A673 (cell line): ENCODE data around the gene TFG. TPM values are rescaled to one million over a fixed set of nuclear protein-coding genes. Genes with fewer than 3 reads are reported as not detected.

Experiments
- BruUV-seq: library from RNA; stranded (reverse); fragments of 400-500 nt; replicated peaks from 2 replicates; lab custom pipeline; 2021; lab: Mats Ljungman, UMichigan
- CTCF ChIA-PET: fragments of 300-600 bp; sonication (Branson Sonifier 250); formaldehyde crosslinking; loops from one replicate; lab custom pipeline; 2022; ENCODE audit warnings: antibody characterized with exemption; lab: Charles Lee
- POLR2A ChIA-PET: fragments of 300-600 bp; sonication (Branson Sonifier 250); formaldehyde crosslinking; loops from one replicate; lab custom pipeline; 2022; ENCODE audit warnings: antibody characterized with exemption; ENCODE audit not compliant: low non-redundant PET; lab: Charles Lee
- DNase-seq: peaks from one replicate; pipeline ENCODE4 v3.0.0-alpha.2; 2015; ENCODE audit warnings: low spot score
- H3K27ac ChIP-seq: fragments of 200-600 bp; sonication (generic); 2 replicates; pipeline ENCODE4 v1.5.1; 2016; ENCODE audit warnings: mixed run types, low read depth, mild to moderate bottlenecking, mixed read lengths, antibody characterized with exemption, low read length; ENCODE audit not compliant: poor library complexity, severe bottlenecking
- H3K27me3 ChIP-seq: fragments of 200-600 bp; sonication (generic); replicated peaks from 2 replicates; pipeline ENCODE4 v1.6.1; 2017; ENCODE audit warnings: mixed run types, low read depth, mild to moderate bottlenecking, mixed read lengths, antibody characterized with exemption, low read length; ENCODE audit not compliant: insufficient read depth, poor library complexity
- H3K36me3 ChIP-seq: fragments of 200-600 bp; sonication (generic); 2 replicates; pipeline ENCODE4 v1.6.1; 2016; ENCODE audit warnings: mixed run types, mild to moderate bottlenecking, mixed read lengths, antibody characterized with exemption, low read length; ENCODE audit not compliant: insufficient read depth, poor library complexity, severe bottlenecking
- H3K4me1 ChIP-seq: fragments of 200-600 bp; sonication (generic); 2 replicates; pipeline ENCODE4 v1.6.1; 2017; ENCODE audit warnings: mixed run types, mild to moderate bottlenecking, mixed read lengths, antibody characterized with exemption, low read length; ENCODE audit not compliant: insufficient read depth, poor library complexity, severe bottlenecking
- H3K4me3 ChIP-seq: fragments of 200-600 bp; sonication (generic); 2 replicates; pipeline ENCODE4 v1.5.1; 2016; ENCODE audit warnings: low read depth, mixed run types, mild to moderate bottlenecking, mixed read lengths, low read length; ENCODE audit not compliant: poor library complexity, severe bottlenecking
- H3K9me3 ChIP-seq: fragments of 200-600 bp; sonication (generic); 2 replicates; pipeline ENCODE4 v1.6.1; 2016; ENCODE audit warnings: mixed run types, low read depth, mild to moderate bottlenecking, mixed read lengths, antibody characterized with exemption, low read length; ENCODE audit not compliant: poor library complexity, severe bottlenecking
- CTCF ChIP-seq: fragments of 300-800, 200-600 bp; sonication (generic); conservative IDR thresholded peaks from 2 replicates; pipeline ENCODE4 v1.5.1; 2017; ENCODE audit warnings: low read depth, mild to moderate bottlenecking, antibody characterized with exemption, low read length, moderate library complexity, mixed read lengths
- EZH2 ChIP-seq: fragments of 200-600 bp; sonication (generic); IDR thresholded peaks from 2 replicates; pipeline ENCODE4 v1.6.1; 2017; ENCODE audit warnings: borderline replicate concordance, low read depth, mild to moderate bottlenecking, mixed read lengths, antibody characterized with exemption, low read length; ENCODE audit not compliant: poor library complexity, severe bottlenecking
- intact Hi-C: fragments of 100-400 bp; cut with micrococcal nuclease; formaldehyde crosslinking; loops from one replicate; pipeline ENCODE4 v1.10.0; 2022; ENCODE audit not compliant: unreplicated experiment
- total RNA-seq: library from RNA; stranded (reverse); gene quantifications from 2 replicates; pipeline ENCODE4 v1.2.3, GENCODE V29; 2021

Gene TFG
- total RNA-seq, 1 experiment from 2014 or later = 157 TPM

- BruUV-seq = no TSS peak
- peaks cover 98% of the 10 kb centered on the region for H3K36me3 ChIP-seq
- TF ChIP-seq EZH2 (no peak), CTCF (peak; percentile 54)
- ChIA-PET CTCF (no interaction called here), POLR2A (no interaction called here)
- intact Hi-C loops = loop anchor here (5.0 to 10.0 kb wide), 3 partner anchors 273 to 645 kb away; no protein-coding TSS in a partner anchor
- H3K9me3 ChIP-seq = no peaks in the 10 kb centered on the region
- no peak overlapping the region for H3K27ac ChIP-seq
- H3K4me1 ChIP-seq = no peaks in the 10 kb centered on the region
- peak; percentile 57 for DNase-seq
- H3K27me3 ChIP-seq = no peaks in the 10 kb centered on the region
- no peak overlapping the region for H3K4me3 ChIP-seq
These were observed 28.0 kb downstream of the TFG start for GRCh38 chr3:100737334-100737733.

GRCh38 chr3:100740207-100740606 lies 30.9 kb downstream of the TFG start:
- H3K27ac ChIP-seq = no peak overlapping the region
- POLR2A ChIA-PET = no interaction called here
- H3K4me3 ChIP-seq = no peak overlapping the region
- no peaks in the 10 kb centered on the region for H3K9me3 ChIP-seq
- BruUV-seq = no TSS peak
- H3K36me3 ChIP-seq = peaks cover 97% of the 10 kb centered on the region
- TF ChIP-seq EZH2 (no peak), CTCF (no peak)
- no peaks in the 10 kb centered on the region for H3K4me1 ChIP-seq
- CTCF ChIA-PET = no interaction called here
- intact Hi-C loops = no loop called here
- no peaks in the 10 kb centered on the region for H3K27me3 ChIP-seq
- no peak for DNase-seq

- POLR2A ChIA-PET = no interaction called here
These were observed 34.2 kb downstream of the TFG start for GRCh38 chr3:100743535-100743934.

More at GRCh38 chr3:100743535-100743934, 34.2 kb downstream of the TFG start:
- Histone ChIP-seq H3K27me3 (no peaks in the 10 kb centered on the region), H3K4me3 (no peak overlapping the region), H3K27ac (no peak overlapping the region), H3K9me3 (no peaks in the 10 kb centered on the region), H3K4me1 (no peaks in the 10 kb centered on the region), H3K36me3 (peaks cover 96% of the 10 kb centered on the region)
- TF ChIP-seq CTCF (no peak), EZH2 (no peak)
- CTCF ChIA-PET = no interaction called here
- intact Hi-C loops = no loop called here
- DNase-seq = no peak
- no TSS peak for BruUV-seq
